Stimulated activated CD8-positive, alpha-beta memory T cell treated with anti-CD3 and anti-CD28 coated beads, Interleukin-4, amount 100 ng/mL, for 24 hours (primary cell): Measurements from ENCODE around the gene ANKRD36B.
A peak's percentile ranks its signal among the peaks of the same experiment; 100 is the strongest.
"Not testable (repeated sequence)": the region's sequence is repeated elsewhere in the genome, so short reads cannot be mapped to it uniquely, and the experiment has no call there.

Source experiments
- DNase-seq: peaks from one replicate; pipeline ENCODE4 v3.0.0-alpha.2; 2020; ENCODE audit warnings: low read depth

ANKRD36B gene

GRCh38 chr2:97589598-97590510 lies at the start of gene ANKRD36B:
Gene ANKRD36B, minus strand, starts transcription at chr2:97589877. Its CDS starts 192 bp downstream, at chr2:97589685.
- DNase-seq: peak; percentile 41

- DNase-seq: not testable (repeated sequence)
These were observed 36.4 kb upstream of the ANKRD36B start for GRCh38 chr2:97626049-97626430.

GRCh38 chr2:97625354-97626048 lies 35.8 kb upstream of the ANKRD36B start:
- DNase-seq: not testable (repeated sequence)

GRCh38 chr2:97622976-97623375 lies 33.3 kb upstream of the ANKRD36B start:
- DNase-seq: not testable (repeated sequence)

GRCh38 chr2:97620492-97620891 lies 30.8 kb upstream of the ANKRD36B start:
- not testable (repeated sequence) for DNase-seq

- not testable (repeated sequence) for DNase-seq
These were observed 29.5 kb upstream of the ANKRD36B start for GRCh38 chr2:97618939-97619827.

GRCh38 chr2:97617911-97618310 lies 28.2 kb upstream of the ANKRD36B start:
- DNase-seq: no peak

GRCh38 chr2:97615746-97616145 lies 26.1 kb upstream of the ANKRD36B start:
- DNase-seq: not testable (repeated sequence)

- DNase-seq: not testable (repeated sequence)
These were observed 22.2 kb upstream of the ANKRD36B start for GRCh38 chr2:97611895-97612294.

- DNase-seq: not testable (repeated sequence)
These were observed 19.1 kb upstream of the ANKRD36B start for GRCh38 chr2:97608745-97609144.

- not testable (repeated sequence) for DNase-seq
These were observed 16.1 kb upstream of the ANKRD36B start for GRCh38 chr2:97605524-97606339.

- not testable (repeated sequence) for DNase-seq
These were observed 15.4 kb upstream of the ANKRD36B start for GRCh38 chr2:97605109-97605508.

GRCh38 chr2:97601537-97601936 lies 11.9 kb upstream of the ANKRD36B start:
- DNase-seq: not testable (repeated sequence)

- DNase-seq: not testable (repeated sequence)
These were observed 6.5 kb upstream of the ANKRD36B start for GRCh38 chr2:97596180-97596579.

- not testable (repeated sequence) for DNase-seq
These were observed 3.8 kb upstream of the ANKRD36B start for GRCh38 chr2:97593520-97593919.

- DNase-seq: peak; percentile 44
These were observed 1.1 kb upstream of the ANKRD36B start for GRCh38 chr2:97590515-97591394.

GRCh38 chr2:97589257-97589597 lies 450 bp downstream of the ANKRD36B start:
- not testable (repeated sequence) for DNase-seq

GRCh38 chr2:97565674-97566073 lies 24.0 kb downstream of the ANKRD36B start:
- not testable (repeated sequence) for DNase-seq

GRCh38 chr2:97552406-97552805 lies 37.3 kb downstream of the ANKRD36B start:
- DNase-seq: not testable (repeated sequence)

- not testable (repeated sequence) for DNase-seq
These were observed 39.2 kb downstream of the ANKRD36B start for GRCh38 chr2:97550498-97550897.
